ENCODE measurements around the gene LIPM.
A peak's percentile ranks its signal among the peaks of the same experiment; 100 is the strongest.
"Not testable (repeated sequence)": the region's sequence is repeated elsewhere in the genome, so short reads cannot be mapped to it uniquely, and the experiment has no call there.

LIPM gene

GRCh38 chr10:88800152-88801125, 2.1 kb upstream of the LIPM start:
- no peak for DNase-seq (ENCODE audit: low spot score)

GRCh38 chr10:88803641-88804040, 1.1 kb downstream of the LIPM start:
- no peak for DNase-seq (ENCODE audit: low spot score)

GRCh38 chr10:88804083-88804812, 1.7 kb downstream of the LIPM start:
- no peak for DNase-seq (ENCODE audit: low spot score)

- no peak for DNase-seq (ENCODE audit: low spot score)
Measured at GRCh38 chr10:88805361-88805760, 2.8 kb downstream of the LIPM start.

GRCh38 chr10:88805924-88806323, 3.4 kb downstream of the LIPM start:
- DNase-seq (ENCODE audit: low spot score), result no peak

- no peak for DNase-seq (ENCODE audit: low spot score)
Measured at GRCh38 chr10:88809621-88810020, 7.1 kb downstream of the LIPM start.

GRCh38 chr10:88810196-88810961, 7.8 kb downstream of the LIPM start:
- DNase-seq (ENCODE audit: low spot score), result peak; percentile 60

GRCh38 chr10:88813200-88813599, 10.7 kb downstream of the LIPM start:
- DNase-seq (ENCODE audit: low spot score), result no peak

- DNase-seq (ENCODE audit: low spot score), result no peak
Measured at GRCh38 chr10:88819290-88819689, 16.8 kb downstream of the LIPM start.

- no peak for DNase-seq (ENCODE audit: low spot score)
Measured at GRCh38 chr10:88820748-88821401, 18.3 kb downstream of the LIPM start.

- DNase-seq (ENCODE audit: low spot score), result no peak
Measured at GRCh38 chr10:88826388-88826787, 23.9 kb downstream of the LIPM start.

- DNase-seq (ENCODE audit: low spot score), result no peak
Measured at GRCh38 chr10:88827671-88828070, 25.1 kb downstream of the LIPM start.

- DNase-seq (ENCODE audit: low spot score), result no peak
Measured at GRCh38 chr10:88828310-88828709, 25.8 kb downstream of the LIPM start.

- DNase-seq (ENCODE audit: low spot score), result no peak
Measured at GRCh38 chr10:88830643-88831268, 28.2 kb downstream of the LIPM start.

- DNase-seq (ENCODE audit: low spot score), result peak; percentile 74
Measured at GRCh38 chr10:88831709-88832108, 29.2 kb downstream of the LIPM start.

GRCh38 chr10:88832376-88832775, 29.8 kb downstream of the LIPM start:
- DNase-seq (ENCODE audit: low spot score), result no peak

- no peak for DNase-seq (ENCODE audit: low spot score)
Measured at GRCh38 chr10:88833156-88833555, 30.6 kb downstream of the LIPM start.

- DNase-seq (ENCODE audit: low spot score), result no peak
Measured at GRCh38 chr10:88833723-88834122, 31.2 kb downstream of the LIPM start.

- DNase-seq (ENCODE audit: low spot score), result peak; percentile 90
Measured at GRCh38 chr10:88835096-88835909, 32.8 kb downstream of the LIPM start.

- no peak for DNase-seq (ENCODE audit: low spot score)
Measured at GRCh38 chr10:88835910-88836221, 33.3 kb downstream of the LIPM start.

- not testable (repeated sequence) for DNase-seq (ENCODE audit: low spot score)
Measured at GRCh38 chr10:88837632-88838031, 35.1 kb downstream of the LIPM start.
